Stomach (tissue), 9 donors: Measurements from ENCODE around the gene PSME1. TPM values are rescaled to one million over a fixed set of nuclear protein-coding genes. Genes with fewer than 3 reads are reported as not detected.

Experiments used
- DNase-seq, 2 donors: peaks; one replicate each; pipeline versions ENCODE4 v3.0.0 to v3.0.0-alpha.2; 2013 to 2019
- H3K27ac ChIP-seq, 5 donors: fragments of 200-600 bp in 4 of 5; sonication (generic) in 4 of 5; one replicate each; pipeline ENCODE4 v1.5.1; 2013 to 2019; ENCODE audit warnings: mild to moderate bottlenecking in 1 of 5, moderate library complexity in 1 of 5
- H3K27me3 ChIP-seq, 3 donors: fragments of 200-600 bp; sonication (generic); one replicate each; pipeline ENCODE4 v1.5.1; 2017 to 2019; ENCODE audit warnings: mixed run types in 1 of 3
- H3K36me3 ChIP-seq, 4 donors: fragments of 200-600 bp; sonication (generic); 1 replicate in 3 of 4; 2 replicates in 1 of 4; pipeline ENCODE4 v1.5.1; 2016 to 2019
- H3K4me1 ChIP-seq, 4 donors: fragments of 200-600 bp; sonication (generic); one replicate each; pipeline ENCODE4 v1.5.1; 2016 to 2019
- H3K4me3 ChIP-seq, 4 donors: fragments of 200-600 bp; sonication (generic) in 3 of 4; one replicate each; pipeline ENCODE4 v1.5.1; 2016 to 2019; ENCODE audit warnings: mild to moderate bottlenecking in 1 of 4
- H3K9me3 ChIP-seq, 4 donors: fragments of 200-600 bp; sonication (generic); one replicate each; pipeline ENCODE4 v1.5.1; 2016 to 2019
- CTCF ChIP-seq, 7 experiments: fragments of 450-650 bp in 4 of 7; fragments of 200-600 bp in 3 of 7; sonication (generic) in 3 of 7; IDR thresholded peaks; one replicate each; pipeline ENCODE4 v1.5.1; 2016 to 2019; ENCODE audit warnings: antibody characterized with exemption in 7 of 7, control low read depth in 2 of 7, mild to moderate bottlenecking in 1 of 7
- EP300 ChIP-seq: sonication (generic); formaldehyde crosslinking; IDR thresholded peaks from one replicate; pipeline ENCODE4 v1.6.1; 2017; ENCODE audit warnings: antibody characterized with exemption
- POLR2A ChIP-seq, 4 donors: fragments of 450-650 bp; IDR thresholded peaks; one replicate each; pipeline ENCODE4 v1.6.1; 2016; ENCODE audit warnings: antibody characterized with exemption in 4 of 4, control low read depth in 2 of 4, mild to moderate bottlenecking in 1 of 4, moderate library complexity in 1 of 4
- POLR2AphosphoS5 ChIP-seq, 3 donors: sonication (generic); formaldehyde crosslinking; IDR thresholded peaks; one replicate each; pipeline ENCODE4 v1.6.1; 2016; ENCODE audit warnings: antibody characterized with exemption in 3 of 3
- WGBS, 5 donors: extraction: QIAGEN DNeasy Blood & Tissue Kit in 3 of 5; methylation state at CpG; one replicate each; pipeline versions ENCODE4 v1.1.5 to v1.1.7; 2013 to 2018; 5-methylcytosine and 5-hydroxymethylcytosine counted together
- intact Hi-C: fragments of 100-400 bp; cut with DNase I; formaldehyde crosslinking; loops from one replicate; pipeline ENCODE4 v1.15.1; 2023; ENCODE audit warnings: low total_unique reads
- polyA plus RNA-seq, 3 donors: library from polyadenylated mRNA; stranded (reverse); fragments of 200-250 nt; gene quantifications; one replicate each; pipeline ENCODE4 v1.2.3, GENCODE V29; 2013
- total RNA-seq, 5 donors: library from RNA; depleted of rRNA; stranded (reverse); fragments of >200 nt; gene quantifications; one replicate each; pipeline versions ENCODE4 v1.1.0 to v1.2.3, GENCODE V29; 2014 to 2016
- donor health status: healthy with polysubstance abuse.
- donor health status: Bipolar disorder and iron deficiency.
- donor health status: healthy.

PSME1 gene
- total and polyA plus RNA-seq, 8 donors = 38.5 to 322 (median 114) TPM

DNA sequence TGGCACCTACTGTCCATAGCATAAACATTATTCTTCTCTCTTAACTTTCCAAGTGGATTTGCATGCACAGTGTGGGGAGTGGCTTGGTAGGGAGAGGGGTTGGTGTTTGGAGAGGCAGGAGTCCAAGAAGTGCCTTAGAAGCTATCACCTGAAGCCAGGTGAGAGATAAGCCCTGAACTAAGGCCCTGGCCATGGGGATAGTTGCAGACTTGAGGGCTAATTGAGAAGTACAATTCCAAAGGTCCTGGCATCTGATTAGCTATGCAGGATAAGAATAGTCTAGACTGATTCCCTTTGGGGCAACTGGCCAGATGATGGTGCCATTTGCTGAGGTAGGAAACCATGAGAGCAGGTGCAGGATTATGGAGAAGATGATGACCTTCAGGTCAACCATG lies 43.9 kb upstream of the PSME1 start:
- intact Hi-C loops = no loop called here
- DNase-seq = peak in 1 of 2 donors; percentile 65

GRCh38 chr14:24092505-24093206 lies 43.3 kb upstream of the PSME1 start:
- intact Hi-C loops = no loop called here
- H3K4me3 ChIP-seq = no peak overlapping the region
- 66 to 74% (median 73%) methylated on average over 4 of the region's 4 CpGs for WGBS, 5 donors
- H3K27me3 ChIP-seq = no peaks in the 10 kb centered on the region
- H3K4me1 ChIP-seq = peaks cover 10 to 50% (median 35%) of the 10 kb centered on the region in 4 donors
- no peak for DNase-seq
- peak overlapping the region; percentile 26 to 99 (median 95) for H3K27ac ChIP-seq
- TF ChIP-seq POLR2AphosphoS5 (IDR thresholded peaks at IDR 0.05) = no peak
- no peak for TF ChIP-seq CTCF (IDR thresholded peaks at IDR 0.05)
- TF ChIP-seq POLR2A (IDR thresholded peaks at IDR 0.05) = no peak
- TF ChIP-seq EP300 = no peak
- H3K9me3 ChIP-seq = no peaks in the 10 kb centered on the region
- no peaks in the 10 kb centered on the region for H3K36me3 ChIP-seq

More for the DNA sequence above, 43.9 kb upstream of the PSME1 start:
- Histone ChIP-seq H3K4me3 (no peak overlapping the region), H3K36me3 (no peaks in the 10 kb centered on the region), H3K9me3 (no peaks in the 10 kb centered on the region), H3K4me1 (peaks cover 10 to 50% (median 35%) of the 10 kb centered on the region in 4 donors), H3K27ac (peak overlapping the region in 3 of 5 donors; percentile 28 to 99 (median 94)), H3K27me3 (no peaks in the 10 kb centered on the region)
- TF ChIP-seq POLR2AphosphoS5 (IDR thresholded peaks at IDR 0.05) (no peak), POLR2A (IDR thresholded peaks at IDR 0.05) (no peak), CTCF (IDR thresholded peaks at IDR 0.05) (no peak), EP300 (no peak)

DNA sequence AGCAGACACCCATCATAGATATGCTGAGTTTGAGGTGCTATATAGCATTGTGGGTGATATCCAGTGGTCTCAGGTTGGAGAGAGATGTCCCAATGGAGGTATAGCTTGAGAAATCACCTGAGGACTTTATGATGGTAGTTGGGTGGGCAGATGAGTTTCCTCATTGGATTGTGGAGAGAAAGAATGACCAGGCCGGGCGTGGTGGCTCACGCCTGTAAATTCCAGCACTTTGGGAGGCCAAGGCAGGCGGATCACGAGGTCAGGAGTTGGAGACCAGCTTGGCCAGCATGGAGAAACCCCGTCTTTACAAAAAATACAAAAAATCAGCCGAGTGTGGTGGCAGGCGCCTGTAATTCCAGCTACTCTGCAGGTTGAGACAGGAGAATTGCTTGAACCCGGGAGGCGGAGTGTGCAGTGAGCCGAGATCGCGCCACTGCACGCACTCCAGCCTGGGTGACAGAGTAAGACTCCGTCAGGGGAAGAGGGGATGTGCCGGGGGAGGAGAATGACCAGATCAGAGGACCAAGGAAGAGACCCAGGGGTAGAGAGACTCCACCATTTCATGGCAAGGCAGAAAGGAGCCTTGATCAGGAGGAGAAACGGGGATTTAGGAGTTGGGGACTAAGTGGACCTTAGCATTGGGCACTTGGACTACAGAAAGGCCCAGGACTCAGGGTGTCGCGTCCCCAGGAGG lies 42.6 kb upstream of the PSME1 start:
- WGBS, 5 donors = 77 to 88% (median 83%) methylated on average over 19 of the region's 19 CpGs
- peaks cover 10 to 50% (median 35%) of the 10 kb centered on the region in 4 donors for H3K4me1 ChIP-seq
- no peaks in the 10 kb centered on the region for H3K9me3 ChIP-seq
- H3K36me3 ChIP-seq = peaks cover 0 to 6% (median 6%) of the 10 kb centered on the region in 4 donors
- H3K4me3 ChIP-seq = peak overlapping the region; percentile 70 to 85 (median 74)
- H3K27ac ChIP-seq = peak overlapping the region; percentile 94 to 99 (median 95)
- intact Hi-C loops = no loop called here
- H3K27me3 ChIP-seq = no peaks in the 10 kb centered on the region
- TF ChIP-seq EP300 = no peak
- TF ChIP-seq CTCF (IDR thresholded peaks at IDR 0.05) = no peak
- no peak for TF ChIP-seq POLR2A (IDR thresholded peaks at IDR 0.05)
- no peak for TF ChIP-seq POLR2AphosphoS5 (IDR thresholded peaks at IDR 0.05)
- no peak for DNase-seq

DNA sequence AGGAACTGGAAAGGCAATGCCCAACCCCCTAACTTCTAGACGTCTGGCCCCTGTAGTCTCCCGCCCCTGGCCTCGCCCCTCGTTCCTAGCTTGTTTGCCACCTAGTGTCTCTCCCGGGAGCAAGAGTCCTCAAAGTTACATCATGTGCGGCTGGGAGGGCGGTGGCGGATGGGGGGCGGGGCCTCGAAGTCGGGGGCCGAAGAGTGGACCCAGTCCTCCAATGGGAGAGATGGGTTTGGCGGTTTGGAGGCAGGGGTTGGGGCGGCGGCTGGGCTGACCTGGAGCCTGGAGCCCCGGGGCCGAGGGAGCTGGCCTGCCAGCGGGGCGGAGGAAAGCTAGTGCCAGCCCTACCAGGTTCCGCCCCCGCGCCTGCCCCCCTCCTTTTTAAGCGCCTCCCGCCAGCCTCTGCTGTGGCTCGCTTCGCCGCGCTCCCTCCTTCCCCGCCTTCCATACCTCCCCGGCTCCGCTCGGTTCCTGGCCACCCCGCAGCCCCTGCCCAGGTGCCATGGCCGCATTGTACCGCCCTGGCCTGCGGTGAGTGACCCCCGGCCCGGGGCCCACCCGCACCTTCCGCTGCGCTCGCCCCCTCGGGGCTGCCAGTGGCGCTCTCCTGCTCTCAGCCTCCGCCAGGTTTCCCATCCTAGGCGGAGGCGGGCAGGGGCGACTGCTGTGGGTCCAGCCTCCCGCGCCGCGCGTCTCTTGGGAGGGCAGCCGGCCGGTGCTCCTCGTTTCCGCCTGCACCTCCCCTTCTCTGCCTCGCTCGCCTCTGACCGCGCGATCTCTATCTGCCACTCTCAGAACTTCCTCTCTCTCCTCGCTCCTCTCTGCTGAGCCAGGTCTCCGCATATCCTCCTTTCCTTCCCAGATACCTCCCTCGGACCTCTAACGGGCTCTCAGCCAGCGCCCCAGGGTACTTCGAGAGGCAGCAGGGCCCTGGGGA lies 41.8 kb upstream of the PSME1 start, which contains the start of gene PCK2:
Gene PCK2 (plus strand): TSS at position 411 of the 940 bp plus-strand sequence. CDS start 95 bp downstream, at position 506.
- 0% methylated on average over 47 to 68 of the region's 68 CpGs for WGBS, 5 donors
- Histone ChIP-seq H3K4me3 (peak within 1 kb of the TSS; percentile 70 to 85 (median 74)), H3K36me3 (peaks cover 0 to 15% (median 14%) of the 10 kb centered on the region in 4 donors), H3K27me3 (no peaks in the 10 kb centered on the region), H3K9me3 (no peaks in the 10 kb centered on the region), H3K4me1 (peaks cover 10 to 54% (median 39%) of the 10 kb centered on the region in 4 donors), H3K27ac (peak within 1 kb of the TSS; percentile 94 to 99 (median 95))
- intact Hi-C loops = no loop called here
- TF ChIP-seq POLR2AphosphoS5 (IDR thresholded peaks at IDR 0.05) (peak in 2 of 3 donors; percentile 31 to 50), CTCF (IDR thresholded peaks at IDR 0.05) (peak in 1 of 7 experiments; percentile 8), EP300 (no peak), POLR2A (IDR thresholded peaks at IDR 0.05) (peak in 1 of 4 donors; percentile 26)
- peak; percentile 94 to 96 for DNase-seq
